H1 (cell line): ENCODE data around the gene DNAJC28. TPM values are rescaled to one million over a fixed set of nuclear protein-coding genes. Genes with fewer than 3 reads are reported as not detected.
A peak's percentile ranks its signal among the peaks of the same experiment; 100 is the strongest.

Experiments
- CTCF ChIA-PET: fragments of 300-600 bp; sonication (Branson Sonifier 250); formaldehyde crosslinking; loops from one replicate; lab custom pipeline; 2021; ENCODE audit not compliant: partially characterized antibody; lab: Charles Lee
- POLR2A ChIA-PET: fragments of 300-600 bp; sonication (Branson Sonifier 250); formaldehyde crosslinking; loops from one replicate; lab custom pipeline; 2021; ENCODE audit warnings: inconsistent platforms; ENCODE audit not compliant: partially characterized antibody; lab: Charles Lee
- DNase-seq, 2 experiments: peaks; one replicate each; pipeline versions ENCODE4 v3.0.0 to v3.0.0-alpha.2; 2010 to 2022; ENCODE audit warnings: low spot score in 2 of 2, low read depth in 1 of 2, mixed read lengths in 1 of 2
- FAIRE-seq: peaks from 2 replicates; lab custom pipeline; 2011; peaks lifted over from hg19 to GRCh38; lab: Jason Lieb, UNC
- H2AFZ ChIP-seq: 2 replicates; pipeline ENCODE4 v1.8.1; 2012; ENCODE audit warnings: low read length, inconsistent platforms
- H2AK5ac ChIP-seq: 2 replicates; pipeline ENCODE4 v1.6.1; 2013; ENCODE audit warnings: low read depth, low read length
- H2BK120ac ChIP-seq: replicated peaks from 2 replicates; pipeline ENCODE3; 2013; ENCODE audit warnings: low read depth, low read length, inconsistent platforms
- H2BK12ac ChIP-seq: 2 replicates; pipeline ENCODE4 v1.6.1; 2013; ENCODE audit warnings: low read depth, low read length
- H2BK15ac ChIP-seq: 2 replicates; pipeline ENCODE4 v1.6.1; 2013; ENCODE audit warnings: low read length
- H2BK20ac ChIP-seq: 2 replicates; pipeline ENCODE4 v1.6.1; 2013; ENCODE audit warnings: low read length
- H2BK5ac ChIP-seq: 2 replicates; pipeline ENCODE4 v1.6.1; 2013; ENCODE audit warnings: low read depth, low read length
- H3K14ac ChIP-seq: 2 replicates; pipeline ENCODE4 v1.6.1; 2013; ENCODE audit warnings: inconsistent platforms; ENCODE audit not compliant: insufficient read length
- H3K18ac ChIP-seq: 2 replicates; pipeline ENCODE4 v1.6.1; 2013; ENCODE audit warnings: low read length; ENCODE audit errors: extremely low read depth
- H3K23ac ChIP-seq: 2 replicates; pipeline ENCODE4 v1.6.1; 2013; ENCODE audit warnings: inconsistent platforms; ENCODE audit not compliant: insufficient read length
- H3K23me2 ChIP-seq: 2 replicates; pipeline ENCODE4 v1.6.1; 2013; ENCODE audit warnings: low read depth, low read length
- H3K27ac ChIP-seq: 2 replicates; pipeline ENCODE4 v1.6.1; 2011; ENCODE audit warnings: low read depth, low read length, inconsistent platforms
- H3K27me3 ChIP-seq, 4 experiments: replicated peaks in 1 of 4; 1 replicate in 1 of 4; 2 replicates in 3 of 4; pipeline versions ENCODE4 v1.6.1 to v1.8.1; 2011 to 2013; ENCODE audit warnings: low read length in 3 of 4, mild to moderate bottlenecking in 3 of 4, inconsistent platforms in 2 of 4, mixed read lengths in 2 of 4, moderate library complexity in 1 of 4; ENCODE audit not compliant: control insufficient read depth in 3 of 4, insufficient read depth in 3 of 4; ENCODE audit errors: extremely low read depth in 1 of 4
- H3K36me3 ChIP-seq, 4 experiments: 2 replicates each; pipeline versions ENCODE4 v1.6.1 to v1.8.1; 2011 to 2013; ENCODE audit warnings: mild to moderate bottlenecking in 4 of 4, low read length in 3 of 4, moderate library complexity in 2 of 4, control low read depth in 1 of 4, inconsistent platforms in 1 of 4; ENCODE audit not compliant: insufficient read depth in 4 of 4, control insufficient read depth in 2 of 4
- H3K4ac ChIP-seq: replicated peaks from 2 replicates; pipeline ENCODE3; 2013; ENCODE audit warnings: low read length, low read depth, mixed read lengths, inconsistent platforms; ENCODE audit not compliant: insufficient read length
- H3K4me1 ChIP-seq, 4 experiments: replicated peaks in 1 of 4; 1 replicate in 1 of 4; 2 replicates in 3 of 4; pipeline versions ENCODE4 v1.6.1 to v1.8.1; 2011 to 2013; ENCODE audit warnings: low read length in 3 of 4, inconsistent platforms in 2 of 4, mixed read lengths in 1 of 4; ENCODE audit not compliant: insufficient read depth in 4 of 4, control insufficient read depth in 3 of 4
- H3K4me2 ChIP-seq, 2 experiments: 2 replicates each; pipeline versions ENCODE4 v1.6.1 to v1.8.1; 2011 to 2013; ENCODE audit warnings: low read depth in 2 of 2, low read length in 2 of 2, control low read depth in 1 of 2, inconsistent platforms in 1 of 2, mild to moderate bottlenecking in 1 of 2; ENCODE audit not compliant: insufficient read depth in 1 of 2
- H3K4me3 ChIP-seq, 4 experiments: fragments of 200-600, 300-600 bp in 1 of 4; sonication (generic), shearing (Covaris generic), sonication (Bioruptor Twin) in 1 of 4; 2 replicates each; pipeline versions ENCODE4 v1.5.1 to v1.8.1; 2011 to 2016; ENCODE audit warnings: low read length in 4 of 4, low read depth in 3 of 4, control low read depth in 2 of 4, inconsistent platforms in 2 of 4, mild to moderate bottlenecking in 2 of 4, mixed read lengths in 1 of 4, moderate library complexity in 1 of 4; ENCODE audit not compliant: insufficient read depth in 2 of 4; ENCODE audit errors: extremely low read depth in 1 of 4
- H3K56ac ChIP-seq: replicated peaks from 2 replicates; pipeline ENCODE3; 2013; ENCODE audit warnings: low read depth, mild to moderate bottlenecking, mixed read lengths, low read length, inconsistent platforms; ENCODE audit not compliant: insufficient read length
- H3K79me1 ChIP-seq: 2 replicates; pipeline ENCODE4 v1.6.1; 2013; ENCODE audit warnings: low read depth, low read length, control low read depth
- H3K79me2 ChIP-seq, 2 experiments: 2 replicates each; pipeline versions ENCODE4 v1.6.1 to v1.8.1; 2012 to 2013; ENCODE audit warnings: low read length in 2 of 2, mild to moderate bottlenecking in 2 of 2, inconsistent platforms in 1 of 2; ENCODE audit not compliant: insufficient read depth in 2 of 2, control insufficient read depth in 1 of 2
- H3K9ac ChIP-seq, 4 experiments: replicated peaks in 1 of 4; 1 replicate in 1 of 4; 2 replicates in 3 of 4; pipeline versions ENCODE4 v1.6.1 to v1.8.1; 2011 to 2013; ENCODE audit warnings: low read depth in 3 of 4, low read length in 3 of 4, control low read depth in 2 of 4, mild to moderate bottlenecking in 2 of 4, moderate library complexity in 2 of 4, inconsistent platforms in 1 of 4; ENCODE audit errors: extremely low read depth in 1 of 4
- H3K9me3 ChIP-seq, 2 experiments: 2 replicates each; pipeline versions ENCODE4 v1.6.1 to v1.8.1; 2012 to 2013; ENCODE audit warnings: mild to moderate bottlenecking in 2 of 2, moderate library complexity in 2 of 2, control low read depth in 1 of 2, inconsistent platforms in 1 of 2, low read depth in 1 of 2, low read length in 1 of 2, mixed read lengths in 1 of 2; ENCODE audit not compliant: insufficient read depth in 2 of 2
- H4K20me1 ChIP-seq, 2 experiments: replicated peaks in 1 of 2; 2 replicates each; pipeline versions ENCODE3 to v1.8.1; 2011 to 2013; ENCODE audit warnings: inconsistent platforms in 2 of 2, low read length in 2 of 2, mild to moderate bottlenecking in 1 of 2; ENCODE audit not compliant: insufficient read depth in 2 of 2, control insufficient read depth in 1 of 2
- H4K5ac ChIP-seq: 2 replicates; pipeline ENCODE4 v1.6.1; 2013; ENCODE audit warnings: low read length, low read depth, mixed read lengths, inconsistent platforms; ENCODE audit not compliant: insufficient read length
- H4K8ac ChIP-seq: 2 replicates; pipeline ENCODE4 v1.8.0; 2013; ENCODE audit warnings: mild to moderate bottlenecking, moderate library complexity, low read length, inconsistent platforms; ENCODE audit not compliant: insufficient read depth; ENCODE audit errors: extremely low read depth
- H4K91ac ChIP-seq: replicated peaks from 2 replicates; pipeline ENCODE3; 2013; ENCODE audit warnings: low read length, mixed read lengths, inconsistent platforms; ENCODE audit not compliant: insufficient read length
- CREB1 ChIP-seq: IDR thresholded peaks from 2 replicates; pipeline ENCODE4 v1.6.1; 2012; ENCODE audit warnings: inconsistent platforms
- MAFK ChIP-seq: IDR thresholded peaks from 2 replicates; pipeline ENCODE4 v1.6.1; 2012; ENCODE audit warnings: low read depth, mild to moderate bottlenecking, improper control_type of control experiment, low read length
- NANOG ChIP-seq: IDR thresholded peaks from 2 replicates; pipeline ENCODE4 v1.6.1; 2011; ENCODE audit warnings: low read length, low read depth, mild to moderate bottlenecking, inconsistent platforms; ENCODE audit not compliant: insufficient read depth, poor library complexity, severe bottlenecking
- POLR2AphosphoS5 ChIP-seq: IDR thresholded peaks from 2 replicates; pipeline ENCODE4 v1.6.1; 2011; ENCODE audit warnings: low read depth, low read length
- SIX5 ChIP-seq: IDR thresholded peaks from 2 replicates; pipeline ENCODE4 v1.6.1; 2011; ENCODE audit warnings: mild to moderate bottlenecking, low read depth, low read length
- TAF1 ChIP-seq: IDR thresholded peaks from 2 replicates; pipeline ENCODE4 v1.6.1; 2011; ENCODE audit warnings: mild to moderate bottlenecking, low read depth, low read length
- TCF12 ChIP-seq: IDR thresholded peaks from 2 replicates; pipeline ENCODE4 v1.6.1; 2011; ENCODE audit warnings: low read depth, mild to moderate bottlenecking, low read length
- WGBS, 2 experiments: shearing (Covaris generic) in 1 of 2; methylation state at CpG; one replicate each; pipeline versions ENCODE4 v1.1.6 to v1.1.7; 2013 to 2015; ENCODE audit warnings: low lambda C conversion rate in 2 of 2, mixed read lengths in 2 of 2, inconsistent platforms in 1 of 2, low coverage in 1 of 2, missing lambda C conversion rate in 1 of 2; ENCODE audit not compliant: insufficient replicate concordance in 2 of 2, insufficient coverage in 1 of 2, insufficient read length in 1 of 2; ENCODE audit errors: extremely low coverage in 1 of 2, missing lambda C conversion rate in 1 of 2; 5-methylcytosine and 5-hydroxymethylcytosine counted together
- long read RNA-seq, 2 experiments: library from RNA in 1 of 2; library from capped mRNA in 1 of 2; stranded (forward); transcript quantifications; one replicate each; pipeline ENCODE4 v2.0.0, GENCODE V29; 2021; ENCODE audit warnings: inconsistent platforms in 1 of 2
- polyA minus RNA-seq, 3 experiments: library from RNA; depleted of rRNA, polyadenylated mRNA; stranded (reverse); fragments of >200 nt; gene quantifications; 1 replicate in 2 of 3; 2 replicates in 1 of 3; pipeline ENCODE4 v1.2.3, GENCODE V29; 2011
- polyA plus RNA-seq, 7 experiments: library from polyadenylated mRNA; depleted of rRNA in 3 of 7; stranded (reverse) in 5 of 7; unstranded in 2 of 7; fragments of >200 nt in 5 of 7; fragments of 200-250 nt in 2 of 7; gene quantifications; 1 replicate in 5 of 7; 2 replicates in 1 of 7; 4 replicates in 1 of 7; pipeline versions ENCODE4 v1.2.1 to v1.2.3, GENCODE V29; 2011 to 2013; ENCODE audit warnings: missing spikeins in 2 of 7, mixed read lengths in 2 of 7
- total RNA-seq: library from RNA; stranded (reverse); fragmentation: NEBNext Ultra II Directional; extraction: Animal tissue kit (Norgen Biotek cat#: 25700); gene quantifications from 2 replicates; pipeline ENCODE4 v1.2.1, GENCODE V29; 2021

Gene DNAJC28, protein sequence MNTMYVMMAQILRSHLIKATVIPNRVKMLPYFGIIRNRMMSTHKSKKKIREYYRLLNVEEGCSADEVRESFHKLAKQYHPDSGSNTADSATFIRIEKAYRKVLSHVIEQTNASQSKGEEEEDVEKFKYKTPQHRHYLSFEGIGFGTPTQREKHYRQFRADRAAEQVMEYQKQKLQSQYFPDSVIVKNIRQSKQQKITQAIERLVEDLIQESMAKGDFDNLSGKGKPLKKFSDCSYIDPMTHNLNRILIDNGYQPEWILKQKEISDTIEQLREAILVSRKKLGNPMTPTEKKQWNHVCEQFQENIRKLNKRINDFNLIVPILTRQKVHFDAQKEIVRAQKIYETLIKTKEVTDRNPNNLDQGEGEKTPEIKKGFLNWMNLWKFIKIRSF
- total RNA-seq (4.2 and 4.3 TPM in 2 replicates), polyA plus RNA-seq (2011; rRNA removed) (0.75 and 0.97 TPM in 2 replicates), polyA minus RNA-seq (2011; rRNA and poly(A)+ RNA removed) (0.82 and 0.98 TPM in 2 replicates)
- 2.9 TPM for polyA plus RNA-seq (2011; cell fraction: cytosol; rRNA removed)
- polyA plus RNA-seq (2011; cell fraction: nucleus; rRNA removed), result 0.51 TPM
- polyA plus RNA-seq (2012, experiment 1 of 2), result 1.8 to 3.8 TPM (median 2.8 TPM) in 4 replicates
- 0.50 TPM for polyA plus RNA-seq (2012, experiment 2 of 2)
- 3.9 TPM for polyA plus RNA-seq (2013, experiment 1 of 2)
- 4.2 TPM for polyA plus RNA-seq (2013, experiment 2 of 2)
- polyA minus RNA-seq (2011; cell fraction: cytosol; rRNA and poly(A)+ RNA removed), result 0.51 TPM
- 2.1 TPM for polyA minus RNA-seq (2011; cell fraction: nucleus; rRNA and poly(A)+ RNA removed)
- long read RNA-seq, experiment 1, partial matches to known transcripts, result 0 of 2 reads
- long read RNA-seq, experiment 1, other reads (novel, unspliced or antisense), result 0 of 2 reads
- long read RNA-seq, experiment 2, partial matches to known transcripts, result 0 of 4 reads
- long read RNA-seq, experiment 2, other reads (novel, unspliced or antisense), result 2 of 4 reads

DNA sequence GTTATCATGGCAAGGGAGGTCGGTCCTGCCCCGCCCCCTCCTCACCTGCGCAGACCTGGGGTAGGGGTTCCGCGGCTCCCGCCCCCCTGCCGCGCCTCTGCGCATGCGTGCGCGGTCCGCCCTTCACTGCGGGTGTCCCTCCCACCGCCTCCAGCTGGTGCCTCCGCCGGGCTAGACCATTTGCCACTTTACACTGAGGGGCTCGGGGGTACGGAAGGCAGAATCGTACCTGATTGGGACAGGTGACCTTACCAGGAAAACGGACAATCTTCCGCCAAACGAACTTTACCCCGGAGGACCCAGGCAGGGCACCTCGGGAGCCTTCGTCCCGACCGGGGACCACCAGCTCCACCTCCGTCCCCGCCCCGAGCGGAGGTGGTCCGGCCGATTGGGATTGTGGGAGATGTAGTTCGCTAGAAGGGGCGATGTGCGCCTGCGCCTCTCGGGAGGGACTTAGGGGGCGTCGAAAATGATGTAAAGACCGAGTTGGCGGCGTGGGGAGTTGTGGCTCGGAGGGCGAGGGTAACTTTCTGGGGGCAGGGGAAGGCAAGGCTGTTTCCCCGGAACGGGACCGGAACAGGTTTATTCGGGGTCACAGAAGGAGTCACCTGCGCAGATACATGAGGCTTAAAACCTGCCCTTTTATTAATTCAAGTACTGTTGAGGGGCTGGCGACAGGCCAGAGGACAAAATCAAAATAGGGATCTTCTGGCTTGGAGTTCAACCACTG lies at the start of gene DNAJC28:
Gene DNAJC28, minus strand, starts transcription at position 344 of the 730 bp plus-strand sequence. CDS start 2,323 bp downstream, outside the sequence.
- H3K23me2 ChIP-seq, result peaks cover 7% of the 10 kb centered on the region
- peak within 1 kb of the TSS; percentile 67 for H4K91ac ChIP-seq
- peak; percentile 88 for FAIRE-seq
- peak within 1 kb of the TSS; percentile 98 for H2AFZ ChIP-seq
- H3K18ac ChIP-seq, result peak within 1 kb of the TSS; percentile 100
- H3K14ac ChIP-seq, result no peak within 1 kb of the TSS
- H3K4ac ChIP-seq, result peak within 1 kb of the TSS; percentile 17
- no peaks in the 10 kb centered on the region for H3K79me1 ChIP-seq
- 0 out of 2 replicates have a peak within 1 kb of the TSS, but pooled peaks have one; percentile 72 for H2BK15ac ChIP-seq
- H4K8ac ChIP-seq, result peak within 1 kb of the TSS; percentile 66; the same call in 1 of the 2 replicates
- ChIA-PET CTCF (interaction anchor here (0.6 to 1.1 kb wide), 4 partner anchors 10 to 402 kb away, joined by 3 read pairs; partner anchors contain the start of gene TMEM50B), POLR2A (interaction anchor here (0.8 to 2.6 kb wide), 8 partner anchors 10 to 719 kb away, joined by 3 to 30 read pairs (median 4); partner anchors contain the start of genes DONSON and TMEM50B)
- no peak within 1 kb of the TSS for H2BK120ac ChIP-seq
- H3K9ac ChIP-seq, result peak within 1 kb of the TSS in 3 of 4 experiments; percentile 85 to 91 (median 91); a peak in 6 of 7 replicates
- 1% methylated on average over 47 of the region's 52 CpGs; no CpG with 5 or more reads in 1 of the 2 experiments for WGBS, 2 experiments
- peak; percentile 87 to 98 for DNase-seq
- peak within 1 kb of the TSS; percentile 90 for H3K27ac ChIP-seq
- H3K4me2 ChIP-seq, result peak within 1 kb of the TSS; percentile 74 to 75
- peak within 1 kb of the TSS; percentile 66 to 98 (median 78) for H3K4me3 ChIP-seq
- H2BK5ac ChIP-seq, result peak within 1 kb of the TSS; percentile 93
- H3K23ac ChIP-seq, result no peak within 1 kb of the TSS
- H2AK5ac ChIP-seq, result no peak within 1 kb of the TSS
- 0 out of 2 replicates have a peak within 1 kb of the TSS, but pooled peaks have one; percentile 75 for H2BK12ac ChIP-seq
- H3K36me3 ChIP-seq, result peaks cover 0 to 8% (median 0%) of the 10 kb centered on the region in 4 experiments; a peak in 2 of 8 replicates
- no peaks in the 10 kb centered on the region for H3K79me2 ChIP-seq
- no peaks in the 10 kb centered on the region for H3K27me3 ChIP-seq
- H4K20me1 ChIP-seq, result no peaks in the 10 kb centered on the region
- no peaks in the 10 kb centered on the region for H3K9me3 ChIP-seq
- no peak within 1 kb of the TSS for H2BK20ac ChIP-seq
- peak within 1 kb of the TSS; percentile 88 for H4K5ac ChIP-seq
- peaks cover 0 to 4% (median 0%) of the 10 kb centered on the region in 4 experiments; a peak in 1 of 7 replicates for H3K4me1 ChIP-seq
- peak within 1 kb of the TSS; percentile 77 for H3K56ac ChIP-seq
- TF ChIP-seq TCF12, result no peak
- no peak for TF ChIP-seq MAFK
- TF ChIP-seq TAF1, result peak; percentile 33; the same call in 1 of the 2 replicates
- TF ChIP-seq SIX5, result peak; percentile 80
- no peak for TF ChIP-seq NANOG
- peak; percentile 51 for TF ChIP-seq POLR2AphosphoS5
- TF ChIP-seq CREB1, result peak; percentile 39; the same call in 1 of the 2 replicates
